HepG2 (cell line): Measurements from ENCODE around the gene SMG7. TPM values are rescaled to one million over a fixed set of nuclear protein-coding genes. Genes with fewer than 3 reads are reported as not detected.

Experiments used
- ATAC-seq: fragments of 200-7000 bp; cut with Tn5 transposase; 3 replicates; pipeline ENCODE4 v1.9.1; 2020; ENCODE audit warnings: mild to moderate bottlenecking, moderate library complexity
- BruUV-seq: library from RNA; stranded (reverse); fragments of 400-500 nt; replicated peaks from 2 replicates; lab custom pipeline; 2021; lab: Mats Ljungman, UMichigan
- CTCF ChIA-PET: fragments of 300-600 bp; formaldehyde crosslinking; extraction: SDS; loops from one replicate; lab custom pipeline; 2021; ENCODE audit warnings: low total read pairs, inconsistent platforms, low intra/inter-chr PET ratio; lab: Yijun Ruan, JAX
- POLR2A ChIA-PET: fragments of 350-600 bp; sonication (Branson Sonifier 250); formaldehyde crosslinking; loops from one replicate; lab custom pipeline; 2020; ENCODE audit warnings: antibody characterized with exemption, inconsistent platforms; lab: Yijun Ruan, JAX
- DNase-seq: peaks from one replicate; pipeline ENCODE4 v3.0.0-alpha.2; 2015; ENCODE audit warnings: low spot score
- FAIRE-seq: peaks from 3 replicates; lab custom pipeline; 2011; peaks lifted over from hg19 to GRCh38; lab: Jason Lieb, UNC
- H2AFZ ChIP-seq: one replicate; pipeline ENCODE4 v1.6.1; 2011; ENCODE audit warnings: low read length, inconsistent platforms
- H3K27ac ChIP-seq: fragments of 300-600 bp; 3 replicates; pipeline ENCODE4 v1.8.0; 2011; ENCODE audit warnings: mixed run types, mild to moderate bottlenecking, mixed read lengths, low read length, inconsistent platforms; ENCODE audit not compliant: insufficient read depth; ENCODE audit errors: extremely low read length
- H3K27me3 ChIP-seq, 2 experiments: fragments of 200-600 bp in 1 of 2; 2 replicates in 1 of 2; 3 replicates in 1 of 2; pipeline versions ENCODE4 v1.6.0 to v1.8.0; 2011; ENCODE audit warnings: low read length in 2 of 2, mild to moderate bottlenecking in 2 of 2, moderate library complexity in 2 of 2, inconsistent platforms in 1 of 2; ENCODE audit not compliant: insufficient read depth in 2 of 2, control insufficient read depth in 1 of 2
- H3K36me3 ChIP-seq, 2 experiments: fragments of 200-600 bp in 1 of 2; replicated peaks in 1 of 2; 2 replicates in 1 of 2; 3 replicates in 1 of 2; pipeline versions ENCODE4 v1.5.1 to v1.8.0; 2011; ENCODE audit warnings: low read length in 2 of 2, inconsistent platforms in 1 of 2; ENCODE audit not compliant: insufficient read depth in 2 of 2, control insufficient read depth in 1 of 2
- H3K4me1 ChIP-seq: 2 replicates; pipeline ENCODE4 v1.5.1; 2012; ENCODE audit warnings: low read length, inconsistent platforms; ENCODE audit not compliant: insufficient read depth
- H3K4me2 ChIP-seq: 2 replicates; pipeline ENCODE4 v1.6.0; 2011; ENCODE audit warnings: low read depth, low read length, inconsistent platforms
- H3K4me3 ChIP-seq, 3 experiments: fragments of 200-600 bp in 1 of 3; sonication (generic), shearing (Covaris generic) in 1 of 3; replicated peaks in 1 of 3; 2 replicates each; pipeline ENCODE4 v1.5.1; 2011 to 2016; ENCODE audit warnings: low read length in 3 of 3, inconsistent platforms in 2 of 3, low read depth in 2 of 3, mild to moderate bottlenecking in 2 of 3, control low read depth in 1 of 3, mixed read lengths in 1 of 3; ENCODE audit not compliant: insufficient read depth in 1 of 3
- H3K79me2 ChIP-seq: one replicate; pipeline ENCODE4 v1.6.1; 2011; ENCODE audit warnings: low read length, inconsistent platforms; ENCODE audit not compliant: insufficient read depth
- H3K9ac ChIP-seq: 2 replicates; pipeline ENCODE4 v1.6.0; 2011; ENCODE audit warnings: mild to moderate bottlenecking, low read depth, low read length, inconsistent platforms; ENCODE audit not compliant: insufficient read depth
- H3K9me3 ChIP-seq: 2 replicates; pipeline ENCODE4 v1.5.1; 2012; ENCODE audit warnings: mild to moderate bottlenecking, low read length
- H4K20me1 ChIP-seq: 2 replicates; pipeline ENCODE4 v1.6.0; 2011; ENCODE audit warnings: inconsistent platforms, mild to moderate bottlenecking, low read length, moderate library complexity; ENCODE audit not compliant: insufficient read depth
- EEA1 ChIP-seq: sonication (generic); formaldehyde crosslinking; IDR thresholded peaks from 2 replicates; pipeline ENCODE4 v1.5.1; 2020; ENCODE audit warnings: mild to moderate bottlenecking, missing genetic modification reagents, borderline replicate concordance
- IKZF1 ChIP-seq: fragments of 450-650 bp; IDR thresholded peaks from 2 replicates; pipeline ENCODE4 v1.7.1; 2016
- SP4 ChIP-seq: sonication (generic); formaldehyde crosslinking; IDR thresholded peaks from 2 replicates; pipeline ENCODE4 v1.8.1; 2023; ENCODE audit warnings: mild to moderate bottlenecking, missing genetic modification reagents
- SRY ChIP-seq: sonication (generic); formaldehyde crosslinking; IDR thresholded peaks from 2 replicates; pipeline ENCODE4 v1.8.0; 2022; ENCODE audit warnings: mild to moderate bottlenecking, missing genetic modification reagents
- ZNF136 ChIP-seq: sonication (generic); formaldehyde crosslinking; IDR thresholded peaks from 2 replicates; pipeline ENCODE4 v1.8.1; 2022; ENCODE audit warnings: low read depth, mild to moderate bottlenecking, moderate library complexity, missing genetic modification reagents
- ZNF615 ChIP-seq: sonication (generic); formaldehyde crosslinking; IDR thresholded peaks from 2 replicates; pipeline ENCODE4 v1.5.0; 2020; ENCODE audit warnings: mild to moderate bottlenecking, missing genetic modification reagents, borderline replicate concordance
- ZNF652 ChIP-seq: IDR thresholded peaks from 2 replicates; pipeline ENCODE4 v1.6.1; 2016; ENCODE audit warnings: low read depth, borderline replicate concordance
- WGBS: methylation state at CpG from one replicate; pipeline ENCODE4 v1.1.6; 2017; ENCODE audit warnings: low lambda C conversion rate; 5-methylcytosine and 5-hydroxymethylcytosine counted together
- in situ Hi-C: cut with HindIII; loops from 2 replicates; pipeline ENCODE4 v1.10.0; 2017; ENCODE audit warnings: low pct_unique_long_range_greater_than_20kb; ENCODE audit not compliant: extremely low pct_ligation_motif_present
- intact Hi-C: fragments of 100-400 bp; cut with micrococcal nuclease; formaldehyde crosslinking; loops from one replicate; pipeline ENCODE4 v1.10.0; 2022; ENCODE audit not compliant: unreplicated experiment
- polyA plus RNA-seq, 8 experiments: library from polyadenylated mRNA; depleted of rRNA in 3 of 8; stranded (reverse) in 7 of 8; unstranded in 1 of 8; fragments of >200 nt; fragmentation: Illumina TruSeq in 4 of 8; extraction: Trizol in 4 of 8; gene quantifications; 2 replicates each; pipeline versions ENCODE4 v1.2.1 to v1.2.3, GENCODE V29; 2011 to 2016; ENCODE audit warnings: low read depth in 4 of 8, missing spikeins in 1 of 8, mixed read lengths in 1 of 8; ENCODE audit not compliant: insufficient read depth in 1 of 8
- total RNA-seq, 5 experiments: library from RNA; depleted of rRNA; stranded (reverse); fragments of >200 nt; fragmentation: Illumina TruSeq; extraction: Trizol; gene quantifications; 2 replicates each; pipeline ENCODE4 v1.2.3, GENCODE V29; 2016; ENCODE audit warnings: low read depth in 1 of 5
- TF ChIP-seq, protein P1 (sequence below): IDR thresholded peaks from 2 replicates; pipeline ENCODE4 v1.6.1; 2012; ENCODE audit warnings: low read length, improper control_type of control experiment

The SMG7 gene
- total and polyA plus RNA-seq, 2 of the 13 experiments (the other 11 are each of a cell fraction or from before 2014, with no cell fraction given), result 14.9 to 27.9 TPM

DNA sequence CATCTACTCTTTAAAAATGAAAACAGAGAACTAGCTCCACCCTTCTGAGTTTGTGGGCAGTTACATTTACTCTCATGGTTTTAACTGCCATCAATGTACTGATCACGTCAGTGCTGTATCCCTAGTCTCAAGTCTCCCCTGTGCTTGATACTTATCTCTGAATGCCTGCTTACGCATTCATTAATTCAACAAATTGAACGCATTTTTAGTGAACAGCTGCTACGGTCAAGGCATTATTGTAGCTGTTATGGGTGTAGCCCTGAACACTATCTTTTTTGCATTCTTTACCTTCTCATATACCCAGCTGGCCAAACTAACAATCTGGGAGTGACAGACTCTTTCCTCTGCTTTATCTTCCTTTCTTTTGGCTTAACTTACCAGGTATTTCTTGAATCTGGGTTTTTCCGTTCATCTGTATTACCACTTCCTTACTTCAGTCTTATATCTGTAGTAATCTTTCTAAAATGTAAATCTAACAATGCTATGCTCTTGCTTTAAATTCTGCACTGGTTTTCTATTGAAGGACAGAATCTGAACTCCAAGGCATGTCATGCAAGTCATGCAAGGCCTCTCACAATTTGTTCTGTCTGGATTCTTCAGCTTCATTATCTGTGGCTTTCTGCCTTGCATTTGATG, 33.3 kb downstream of the SMG7 start:
- POLR2A ChIA-PET, result no interaction called here
- H3K27ac ChIP-seq, result no peak overlapping the region
- peaks cover 57% of the 10 kb centered on the region for H3K79me2 ChIP-seq
- 98% methylated on average over 5 of the region's 5 CpGs for WGBS
- no peak for FAIRE-seq
- no TSS peak for BruUV-seq
- peaks cover 5% of the 10 kb centered on the region; the same call in 1 of the 2 replicates for H4K20me1 ChIP-seq
- TF ChIP-seq ZNF615 (CRISPR knock-in tag), result no peak
- TF ChIP-seq ZNF136, result no peak
- no peak for TF ChIP-seq SRY (CRISPR knock-in tag)
- TF ChIP-seq SP4 (CRISPR knock-in tag), result no peak
- TF ChIP-seq ZNF652, result no peak
- TF ChIP-seq, protein P1, sequence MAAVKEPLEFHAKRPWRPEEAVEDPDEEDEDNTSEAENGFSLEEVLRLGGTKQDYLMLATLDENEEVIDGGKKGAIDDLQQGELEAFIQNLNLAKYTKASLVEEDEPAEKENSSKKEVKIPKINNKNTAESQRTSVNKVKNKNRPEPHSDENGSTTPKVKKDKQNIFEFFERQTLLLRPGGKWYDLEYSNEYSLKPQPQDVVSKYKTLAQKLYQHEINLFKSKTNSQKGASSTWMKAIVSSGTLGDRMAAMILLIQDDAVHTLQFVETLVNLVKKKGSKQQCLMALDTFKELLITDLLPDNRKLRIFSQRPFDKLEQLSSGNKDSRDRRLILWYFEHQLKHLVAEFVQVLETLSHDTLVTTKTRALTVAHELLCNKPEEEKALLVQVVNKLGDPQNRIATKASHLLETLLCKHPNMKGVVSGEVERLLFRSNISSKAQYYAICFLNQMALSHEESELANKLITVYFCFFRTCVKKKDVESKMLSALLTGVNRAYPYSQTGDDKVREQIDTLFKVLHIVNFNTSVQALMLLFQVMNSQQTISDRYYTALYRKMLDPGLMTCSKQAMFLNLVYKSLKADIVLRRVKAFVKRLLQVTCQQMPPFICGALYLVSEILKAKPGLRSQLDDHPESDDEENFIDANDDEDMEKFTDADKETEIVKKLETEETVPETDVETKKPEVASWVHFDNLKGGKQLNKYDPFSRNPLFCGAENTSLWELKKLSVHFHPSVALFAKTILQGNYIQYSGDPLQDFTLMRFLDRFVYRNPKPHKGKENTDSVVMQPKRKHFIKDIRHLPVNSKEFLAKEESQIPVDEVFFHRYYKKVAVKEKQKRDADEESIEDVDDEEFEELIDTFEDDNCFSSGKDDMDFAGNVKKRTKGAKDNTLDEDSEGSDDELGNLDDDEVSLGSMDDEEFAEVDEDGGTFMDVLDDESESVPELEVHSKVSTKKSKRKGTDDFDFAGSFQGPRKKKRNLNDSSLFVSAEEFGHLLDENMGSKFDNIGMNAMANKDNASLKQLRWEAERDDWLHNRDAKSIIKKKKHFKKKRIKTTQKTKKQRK, result no peak
- TF ChIP-seq EEA1 (CRISPR knock-in tag), result no peak
- no peak for TF ChIP-seq IKZF1
- no peaks in the 10 kb centered on the region for H3K36me3 ChIP-seq
- DNase-seq, result no peak
- in situ Hi-C loops (no loop called here), intact Hi-C loops (no loop called here)
- ATAC-seq, result no peak
- no peak overlapping the region for H3K4me2 ChIP-seq
- H3K9me3 ChIP-seq, result no peaks in the 10 kb centered on the region
- H3K27me3 ChIP-seq, result no peaks in the 10 kb centered on the region
- no peak overlapping the region for H2AFZ ChIP-seq
- H3K9ac ChIP-seq, result no peak overlapping the region
- H3K4me3 ChIP-seq, result no peak overlapping the region
- H3K4me1 ChIP-seq, result no peaks in the 10 kb centered on the region
- CTCF ChIA-PET, result no interaction called here
